LNCAP (cell line): ENCODE data around the gene DOCK1.

Source experiments
- TF ChIP-seq, protein P1 (sequence below): fragments of 450-650 bp; IDR thresholded peaks from 2 replicates; pipeline ENCODE4 v1.5.1; 2017; ENCODE audit warnings: mild to moderate bottlenecking

DOCK1 gene

DNA sequence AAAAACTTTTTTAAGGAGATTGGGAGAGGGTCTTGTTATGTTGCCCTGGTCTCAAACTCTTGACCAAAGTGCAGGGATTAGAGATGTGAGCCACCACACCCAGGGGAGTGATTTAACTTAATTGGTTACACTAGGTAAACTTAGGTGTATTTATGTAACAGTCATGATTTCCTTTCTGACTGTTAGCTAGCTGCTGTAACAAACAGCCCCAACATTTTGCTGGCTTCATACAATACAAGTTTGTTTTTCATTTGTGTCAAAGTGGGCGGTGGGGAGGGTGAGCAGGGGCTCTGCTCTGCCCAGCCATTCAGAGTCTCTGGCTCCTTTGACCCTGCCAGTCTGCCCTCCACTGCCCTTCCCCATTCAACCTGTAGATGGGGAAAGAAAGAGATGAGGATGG lies 9.3 kb downstream of the DOCK1 start:
- TF ChIP-seq, protein P1, sequence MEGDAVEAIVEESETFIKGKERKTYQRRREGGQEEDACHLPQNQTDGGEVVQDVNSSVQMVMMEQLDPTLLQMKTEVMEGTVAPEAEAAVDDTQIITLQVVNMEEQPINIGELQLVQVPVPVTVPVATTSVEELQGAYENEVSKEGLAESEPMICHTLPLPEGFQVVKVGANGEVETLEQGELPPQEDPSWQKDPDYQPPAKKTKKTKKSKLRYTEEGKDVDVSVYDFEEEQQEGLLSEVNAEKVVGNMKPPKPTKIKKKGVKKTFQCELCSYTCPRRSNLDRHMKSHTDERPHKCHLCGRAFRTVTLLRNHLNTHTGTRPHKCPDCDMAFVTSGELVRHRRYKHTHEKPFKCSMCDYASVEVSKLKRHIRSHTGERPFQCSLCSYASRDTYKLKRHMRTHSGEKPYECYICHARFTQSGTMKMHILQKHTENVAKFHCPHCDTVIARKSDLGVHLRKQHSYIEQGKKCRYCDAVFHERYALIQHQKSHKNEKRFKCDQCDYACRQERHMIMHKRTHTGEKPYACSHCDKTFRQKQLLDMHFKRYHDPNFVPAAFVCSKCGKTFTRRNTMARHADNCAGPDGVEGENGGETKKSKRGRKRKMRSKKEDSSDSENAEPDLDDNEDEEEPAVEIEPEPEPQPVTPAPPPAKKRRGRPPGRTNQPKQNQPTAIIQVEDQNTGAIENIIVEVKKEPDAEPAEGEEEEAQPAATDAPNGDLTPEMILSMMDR = no peak

DNA sequence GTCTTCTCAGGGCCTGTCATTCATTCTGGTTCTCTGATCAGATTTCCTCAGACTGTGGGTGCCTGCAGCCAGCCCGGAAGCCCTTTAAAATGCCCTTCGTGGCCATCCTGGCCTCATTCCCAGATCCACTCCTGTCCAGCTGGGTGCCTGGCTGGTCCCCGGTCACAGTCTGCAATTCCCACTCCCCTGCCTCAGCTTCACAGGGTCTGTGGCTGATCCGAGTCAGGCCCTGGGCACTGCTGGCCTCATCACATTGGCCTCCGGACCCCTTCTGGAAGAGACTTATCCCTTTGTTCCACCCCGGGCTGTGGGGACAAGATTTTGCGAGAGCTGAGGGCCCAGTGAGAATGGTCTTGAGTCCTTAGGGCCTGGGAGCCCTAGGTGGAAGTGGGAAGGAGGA lies 12.1 kb downstream of the DOCK1 start:
- TF ChIP-seq, protein P1 = no peak

DNA sequence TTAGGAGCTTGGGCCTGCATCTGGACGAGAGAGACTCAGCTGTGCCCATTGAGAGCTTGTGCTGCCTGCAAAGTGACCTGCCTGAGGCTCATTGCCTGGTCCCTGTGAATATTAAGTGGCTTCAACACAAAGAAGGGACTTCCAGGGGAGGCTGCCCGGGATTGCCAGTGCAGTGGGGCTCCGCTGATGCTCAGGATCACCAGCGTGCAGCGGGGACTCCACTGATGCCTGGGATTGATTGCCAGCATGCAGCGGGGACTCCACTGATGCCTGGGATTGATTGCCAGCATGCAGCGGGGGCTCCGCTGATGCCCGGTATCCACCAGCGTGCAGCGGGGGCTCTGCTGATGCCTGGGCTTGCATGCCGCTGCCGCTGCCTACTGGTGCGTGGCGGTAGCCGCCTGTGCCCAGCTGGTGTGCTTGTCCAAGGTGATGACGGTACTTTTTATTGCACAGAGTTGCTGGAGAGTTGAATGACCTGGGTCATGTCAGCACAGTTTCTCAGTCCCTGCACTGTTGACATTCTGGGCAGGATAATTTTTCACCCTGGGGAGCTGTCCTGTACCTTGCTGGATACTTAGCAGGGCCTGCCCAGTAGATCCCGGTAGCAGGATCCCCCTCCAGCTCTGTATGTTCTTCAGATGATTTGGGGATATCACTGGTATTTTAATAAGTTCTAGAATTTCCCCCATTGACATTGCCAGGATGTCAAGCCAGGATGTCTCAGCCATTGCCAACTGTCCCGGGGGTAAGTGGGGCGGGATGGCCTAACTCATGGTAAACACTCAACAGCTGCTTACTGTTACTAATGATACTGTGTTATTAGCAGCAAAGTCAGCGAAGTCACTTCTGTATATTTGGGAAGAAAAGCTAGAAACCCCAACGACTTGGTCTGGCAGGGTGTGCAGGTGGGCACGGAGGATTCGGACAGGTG lies 13.0 kb downstream of the DOCK1 start:
- TF ChIP-seq, protein P1 = no peak

DNA sequence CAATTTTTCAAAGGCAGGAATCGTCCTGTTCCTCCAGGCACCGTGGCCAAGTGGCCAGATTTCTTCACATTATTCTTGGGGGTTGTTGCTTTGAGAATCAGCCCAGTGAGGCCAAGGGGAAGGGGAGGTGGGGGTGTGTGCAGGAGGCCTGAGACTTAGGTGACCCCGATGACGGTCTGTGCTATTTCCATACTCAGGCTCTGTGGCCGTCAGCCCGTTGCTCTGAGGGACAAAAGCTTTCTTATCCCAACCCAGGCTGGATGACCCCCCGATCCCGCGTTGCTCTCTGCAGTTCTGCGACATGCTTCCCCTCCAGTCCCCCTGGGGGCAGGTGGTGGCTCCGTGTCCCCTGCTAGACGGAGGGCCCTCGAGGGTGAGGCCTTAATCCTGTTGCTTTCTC lies 14.2 kb downstream of the DOCK1 start:
- TF ChIP-seq, protein P1 = no peak

DNA sequence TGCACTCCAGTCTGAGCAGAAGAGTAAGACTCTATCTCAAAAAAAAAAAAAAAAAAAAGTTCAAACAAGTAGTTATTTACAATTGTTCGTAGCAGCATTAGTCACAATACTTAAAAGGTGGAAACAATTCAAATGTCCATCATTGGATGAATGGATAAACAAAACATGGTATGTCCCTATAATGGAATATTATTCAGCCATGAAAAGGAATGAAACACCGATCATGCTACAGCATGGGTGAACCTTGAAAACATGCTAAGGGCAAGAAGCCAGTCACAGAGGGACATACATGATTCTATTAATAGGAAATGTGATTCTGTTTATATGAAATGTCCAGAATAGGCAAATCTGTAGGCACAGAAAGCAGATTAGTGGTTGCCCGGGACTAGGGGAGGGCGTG lies 15.9 kb downstream of the DOCK1 start:
- TF ChIP-seq, protein P1 = no peak

DNA sequence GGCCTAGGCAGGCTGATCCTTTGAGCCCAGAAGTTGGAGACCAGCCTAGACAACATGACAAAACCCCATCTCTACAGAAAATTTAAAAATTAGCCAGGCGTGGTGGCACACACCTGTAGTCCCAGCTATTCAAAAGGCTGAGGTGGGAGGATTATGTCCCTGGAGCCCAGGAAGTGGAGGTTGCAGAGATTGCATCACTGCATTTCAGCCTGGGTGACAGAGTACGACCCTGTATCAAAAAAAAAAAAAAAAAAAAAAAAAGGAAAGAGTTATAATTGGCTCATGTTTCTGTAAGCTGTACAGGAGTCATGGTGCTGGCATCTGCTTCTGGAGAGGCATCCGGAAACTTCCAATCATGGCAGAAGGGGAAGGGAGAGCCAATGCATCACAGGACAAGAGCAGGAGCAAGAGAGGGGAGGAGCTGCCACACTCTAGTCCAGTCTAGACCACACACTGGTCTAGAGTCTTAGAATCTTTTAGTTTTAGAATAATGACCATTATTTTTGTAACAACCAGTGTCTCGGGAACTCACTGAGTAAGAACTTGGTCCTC lies 16.8 kb downstream of the DOCK1 start:
- TF ChIP-seq, protein P1 = no peak

DNA sequence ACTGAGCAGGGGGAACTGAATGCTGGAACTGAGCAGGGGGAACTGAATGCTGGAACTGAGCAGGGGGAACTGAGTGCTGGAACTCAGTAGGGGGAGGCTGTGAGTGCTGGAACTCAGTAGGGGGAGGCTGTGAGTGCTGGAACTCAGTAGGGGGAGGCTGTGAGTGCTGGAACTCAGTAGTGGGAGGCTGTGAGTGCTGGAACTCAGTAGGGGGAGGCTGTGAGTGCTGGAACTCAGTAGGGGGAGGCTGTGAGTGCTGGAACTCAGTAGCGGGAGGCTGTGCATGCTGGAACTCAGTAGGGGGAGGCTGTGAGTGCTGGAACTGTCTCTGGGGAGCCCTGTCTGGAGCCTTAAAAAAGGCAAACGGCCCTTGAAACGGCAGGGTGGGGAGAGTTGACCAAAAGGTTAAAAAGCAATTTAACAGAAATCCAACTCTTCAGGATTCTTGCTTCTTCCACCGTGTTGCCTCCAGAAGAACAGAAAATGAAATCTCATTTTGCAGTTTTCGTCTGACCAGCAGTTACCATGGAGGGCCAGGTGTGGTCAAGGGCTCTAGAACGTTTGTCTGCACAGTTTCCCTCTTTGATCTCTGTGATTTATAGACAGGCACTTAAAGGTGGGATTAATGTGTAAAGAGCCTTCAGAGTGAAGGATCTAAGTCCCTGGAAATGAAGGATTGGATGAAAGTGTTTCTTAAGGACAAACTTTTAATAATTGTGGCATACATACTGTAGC lies 19.1 kb downstream of the DOCK1 start:
- TF ChIP-seq, protein P1 = no peak
